ENCODE results near the gene COG4. TPM values are rescaled to one million over a fixed set of nuclear protein-coding genes. Genes with fewer than 3 reads are reported as not detected.

Gene COG4
- total RNA-seq, 1 experiment from 2014 or later: 45.4 TPM

- Histone ChIP-seq H3K27me3 (ENCODE audit: control insufficient read depth, insufficient read depth, low read length) (no peaks in the 10 kb centered on the region), H3K36me3 (ENCODE audit: control insufficient read depth, insufficient read depth, low read length) (peaks cover 52% of the 10 kb centered on the region), H3K4me3 (ENCODE audit: low read depth in 2 of 2, low read length in 2 of 2) (no peak overlapping the region), H3K9me3 (ENCODE audit: control insufficient read depth, insufficient read depth, low read depth, low read length) (no peaks in the 10 kb centered on the region), H3K27ac (ENCODE audit: low read length) (no peak overlapping the region), H3K4me1 (ENCODE audit: control insufficient read depth, insufficient read depth, low read length) (no peaks in the 10 kb centered on the region)
- DNase-seq (ENCODE audit: low read depth, low spot score): no peak
- BruUV-seq (replicated peaks): no TSS peak
- ChIA-PET POLR2A (no interaction called here), CTCF (no interaction called here)
- no peak for ATAC-seq
- TF ChIP-seq REST (IDR thresholded peaks at IDR 0.05; ENCODE audit: insufficient read depth in 1 of 2, low read depth in 2 of 2, low read length in 1 of 2) (no peak), CTCF (IDR thresholded peaks at IDR 0.05) (no peak), POLR2AphosphoS5 (IDR thresholded peaks at IDR 0.05; ENCODE audit: low read depth, low read length) (no peak), TCF7L2 (IDR thresholded peaks at IDR 0.05; ENCODE audit: low read depth, low read length) (no peak), SIN3A (IDR thresholded peaks at IDR 0.05; ENCODE audit: borderline replicate concordance, insufficient read depth, low read depth, low read length) (no peak)
- intact Hi-C loops (cut with micrococcal nuclease; ENCODE audit: unreplicated experiment) (no loop called here), in situ Hi-C loops (cut with HindIII; ENCODE audit: low pct_unique_long_range_greater_than_20kb, low sequenced_read_pairs) (no loop called here)
Observed at GRCh38 chr16:70552675-70553074, 29.3 kb upstream of the COG4 start.

GRCh38 chr16:70551788-70552187, 28.4 kb upstream of the COG4 start:
- in situ Hi-C loops (cut with HindIII; ENCODE audit: low pct_unique_long_range_greater_than_20kb, low sequenced_read_pairs) (no loop called here), intact Hi-C loops (cut with micrococcal nuclease; ENCODE audit: unreplicated experiment) (no loop called here)
- no TSS peak for BruUV-seq (replicated peaks)
- Histone ChIP-seq H3K4me1 (ENCODE audit: control insufficient read depth, insufficient read depth, low read length) (no peaks in the 10 kb centered on the region), H3K4me3 (ENCODE audit: low read depth in 2 of 2, low read length in 2 of 2) (no peak overlapping the region), H3K27ac (ENCODE audit: low read length) (no peak overlapping the region), H3K27me3 (ENCODE audit: control insufficient read depth, insufficient read depth, low read length) (no peaks in the 10 kb centered on the region), H3K9me3 (ENCODE audit: control insufficient read depth, insufficient read depth, low read depth, low read length) (no peaks in the 10 kb centered on the region), H3K36me3 (ENCODE audit: control insufficient read depth, insufficient read depth, low read length) (peaks cover 43% of the 10 kb centered on the region)
- CTCF ChIA-PET: interaction anchor here (0.6 kb wide), 1 partner anchor 37 kb away, joined by 3 read pairs; no protein-coding TSS in a partner anchor
- no peak for DNase-seq (ENCODE audit: low read depth, low spot score)
- no peak for TF ChIP-seq TCF7L2 (IDR thresholded peaks at IDR 0.05; ENCODE audit: low read depth, low read length)
- TF ChIP-seq REST (IDR thresholded peaks at IDR 0.05; ENCODE audit: insufficient read depth in 1 of 2, low read depth in 2 of 2, low read length in 1 of 2): no peak
- no peak for TF ChIP-seq SIN3A (IDR thresholded peaks at IDR 0.05; ENCODE audit: borderline replicate concordance, insufficient read depth, low read depth, low read length)
- no peak for TF ChIP-seq POLR2AphosphoS5 (IDR thresholded peaks at IDR 0.05; ENCODE audit: low read depth, low read length)
- no peak for TF ChIP-seq CTCF (IDR thresholded peaks at IDR 0.05)
- ATAC-seq: no peak
- POLR2A ChIA-PET: no interaction called here
